GM19193 (cell line): ENCODE results near the gene AUTS2.

Source experiments
- POLR2A ChIP-seq: IDR thresholded peaks from 4 replicates; pipeline ENCODE4 v1.6.1; 2011; ENCODE audit not compliant: insufficient read depth, insufficient read length; ENCODE audit errors: extremely low read depth

Gene AUTS2

DNA sequence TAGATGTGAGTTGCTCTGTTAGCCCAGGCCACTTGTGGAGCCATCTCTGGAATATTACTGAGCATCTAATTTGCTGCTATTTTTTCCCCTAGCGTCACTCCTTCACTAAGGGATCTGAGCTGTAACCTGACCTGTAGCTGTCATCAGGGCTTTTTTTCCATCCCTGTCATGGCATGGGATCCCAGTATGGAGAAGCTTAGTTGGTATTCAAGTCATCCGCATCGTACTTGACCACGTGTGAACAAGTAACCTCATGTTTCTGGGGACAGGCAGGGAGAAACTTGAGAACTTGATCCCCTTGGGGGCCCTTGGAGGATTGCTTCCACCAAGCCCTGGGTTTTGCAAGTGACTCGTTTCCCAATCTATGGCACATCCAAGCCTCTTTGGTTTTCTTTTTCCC, 1059.3 kb downstream of the AUTS2 start:
- no peak for TF ChIP-seq POLR2A

- TF ChIP-seq POLR2A: no peak
These were observed 1059.8 kb downstream of the AUTS2 start for GRCh38 chr7:70657989-70658632.

GRCh38 chr7:70659263-70659662, 1061.0 kb downstream of the AUTS2 start:
- TF ChIP-seq POLR2A: no peak

DNA sequence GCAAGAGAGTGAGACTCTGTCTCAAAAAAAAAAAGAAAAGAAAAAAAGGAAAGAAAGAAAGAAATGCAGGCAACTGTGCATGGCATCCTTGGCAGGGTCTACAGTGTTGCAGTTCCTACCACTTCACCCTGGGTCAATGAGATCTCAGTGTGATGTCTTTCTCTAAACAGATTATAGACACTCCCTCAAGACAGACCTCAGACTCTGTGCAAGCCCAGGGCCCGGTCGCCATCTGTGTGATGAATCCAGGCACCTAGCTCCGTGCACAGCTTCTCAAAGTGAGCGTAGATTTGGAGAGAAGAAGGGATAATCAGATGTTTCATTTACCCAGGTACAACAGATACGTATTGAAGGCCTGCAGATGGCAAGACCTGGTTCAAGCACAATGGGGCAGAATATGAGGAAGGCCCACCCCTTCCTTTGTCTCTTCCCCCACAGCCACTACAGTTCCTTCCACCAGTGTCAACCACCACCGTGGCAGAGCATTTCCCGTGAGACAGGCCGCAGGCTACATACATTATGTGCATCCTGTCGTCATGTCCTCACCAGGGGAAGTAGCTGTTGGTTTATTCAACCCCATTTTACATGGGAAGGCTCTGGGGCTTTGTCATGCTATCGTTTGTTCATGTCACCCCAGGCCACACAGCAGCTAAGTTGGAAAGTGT, 1062.0 kb downstream of the AUTS2 start:
- no peak for TF ChIP-seq POLR2A

- no peak for TF ChIP-seq POLR2A
These were observed 1062.5 kb downstream of the AUTS2 start for GRCh38 chr7:70660819-70661191.

GRCh38 chr7:70663680-70664079, 1065.4 kb downstream of the AUTS2 start:
- no peak for TF ChIP-seq POLR2A

GRCh38 chr7:70665997-70666396, 1067.7 kb downstream of the AUTS2 start:
- no peak for TF ChIP-seq POLR2A

DNA sequence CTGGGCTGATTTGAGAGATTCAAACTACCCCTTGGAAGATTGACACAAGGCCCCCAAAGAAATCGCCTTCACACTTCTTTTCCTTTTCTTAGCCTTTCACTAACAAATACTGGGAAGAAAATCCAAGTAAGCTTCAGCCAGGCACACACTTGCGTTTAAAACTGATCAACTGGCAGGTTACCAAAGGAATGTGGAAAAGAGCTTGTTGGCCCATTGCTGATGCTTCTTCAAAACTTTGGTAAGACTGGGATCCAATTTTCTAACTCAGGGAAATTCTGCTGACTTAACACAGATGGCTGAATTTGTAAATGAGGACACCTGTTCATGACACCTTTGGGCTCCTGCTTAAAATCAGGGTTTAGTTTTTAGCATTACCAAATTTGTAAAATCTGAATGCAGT, 1069.1 kb downstream of the AUTS2 start:
- TF ChIP-seq POLR2A: no peak

DNA sequence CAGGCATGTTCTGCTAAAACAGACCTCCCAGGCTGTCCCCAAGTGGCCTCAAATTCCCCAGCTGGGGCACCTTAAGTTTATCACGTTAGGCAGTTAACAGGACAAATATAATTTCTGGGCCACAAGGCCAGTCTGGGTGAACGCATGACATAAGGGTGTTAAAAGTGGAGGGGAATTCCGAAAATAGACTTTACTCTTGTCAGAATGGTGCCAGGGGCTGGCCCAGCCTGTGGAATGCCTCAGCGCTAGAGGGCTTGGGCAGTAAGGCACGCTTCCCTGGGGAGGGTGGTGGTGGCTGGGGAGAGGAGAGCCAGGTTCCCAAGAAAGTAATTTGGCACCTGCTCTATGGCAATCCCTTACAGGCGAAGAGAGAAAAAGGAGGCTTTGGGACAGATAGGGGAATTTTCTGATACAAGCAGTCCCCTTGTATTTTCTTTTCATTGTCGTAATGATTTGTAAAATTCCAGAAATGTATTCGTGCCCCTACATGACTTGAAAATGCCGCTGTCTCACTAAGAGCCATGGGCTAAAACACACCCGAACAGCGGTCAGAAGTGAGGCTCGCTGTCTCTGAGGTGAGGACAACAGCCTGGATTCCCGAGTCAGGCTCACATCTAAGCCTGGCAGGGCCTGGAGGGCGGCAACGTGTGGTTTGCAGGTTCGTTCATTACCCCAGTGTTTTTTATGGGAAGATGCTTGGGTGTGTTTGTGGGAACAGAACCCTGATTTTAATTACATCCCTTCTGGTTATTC, 1070.5 kb downstream of the AUTS2 start:
- no peak for TF ChIP-seq POLR2A

DNA sequence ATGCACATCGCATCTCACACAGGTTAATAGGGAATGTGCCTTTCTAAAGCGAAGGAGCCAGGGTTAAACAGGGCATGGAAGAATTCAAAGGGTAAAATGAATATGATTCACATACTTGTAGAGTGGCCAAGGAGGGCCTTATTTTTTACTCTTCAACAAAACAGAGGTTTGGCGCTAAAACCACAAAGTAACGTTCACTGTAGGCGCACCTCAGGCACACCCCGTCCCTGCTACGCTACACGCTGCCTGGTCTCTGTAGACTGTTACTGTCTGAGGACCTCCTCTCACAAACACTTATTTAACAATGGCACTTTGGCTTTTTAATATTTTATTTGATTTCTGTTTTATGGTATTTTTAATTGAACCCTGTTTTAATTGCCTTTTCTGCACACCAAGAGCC, 1071.6 kb downstream of the AUTS2 start:
- TF ChIP-seq POLR2A: no peak

DNA sequence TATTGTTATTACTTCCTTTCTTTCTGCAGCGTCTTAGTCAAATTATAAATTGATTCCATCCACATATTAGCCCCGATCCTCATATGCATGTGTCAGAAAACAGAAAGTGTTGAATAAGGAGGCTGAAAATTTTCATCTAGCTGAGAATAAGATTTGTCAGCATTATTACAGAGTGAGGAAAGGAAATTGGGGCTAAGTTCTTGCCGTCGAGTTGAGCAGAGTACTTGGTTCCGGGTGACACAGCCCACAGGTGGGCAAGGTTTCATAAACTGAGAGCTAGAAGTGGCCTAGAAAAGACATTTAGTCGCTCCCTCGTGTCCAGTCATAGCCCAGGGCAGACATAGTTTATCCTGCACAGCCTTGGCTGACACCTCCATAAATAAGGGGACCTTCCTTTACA, 1072.0 kb downstream of the AUTS2 start:
- TF ChIP-seq POLR2A: no peak

DNA sequence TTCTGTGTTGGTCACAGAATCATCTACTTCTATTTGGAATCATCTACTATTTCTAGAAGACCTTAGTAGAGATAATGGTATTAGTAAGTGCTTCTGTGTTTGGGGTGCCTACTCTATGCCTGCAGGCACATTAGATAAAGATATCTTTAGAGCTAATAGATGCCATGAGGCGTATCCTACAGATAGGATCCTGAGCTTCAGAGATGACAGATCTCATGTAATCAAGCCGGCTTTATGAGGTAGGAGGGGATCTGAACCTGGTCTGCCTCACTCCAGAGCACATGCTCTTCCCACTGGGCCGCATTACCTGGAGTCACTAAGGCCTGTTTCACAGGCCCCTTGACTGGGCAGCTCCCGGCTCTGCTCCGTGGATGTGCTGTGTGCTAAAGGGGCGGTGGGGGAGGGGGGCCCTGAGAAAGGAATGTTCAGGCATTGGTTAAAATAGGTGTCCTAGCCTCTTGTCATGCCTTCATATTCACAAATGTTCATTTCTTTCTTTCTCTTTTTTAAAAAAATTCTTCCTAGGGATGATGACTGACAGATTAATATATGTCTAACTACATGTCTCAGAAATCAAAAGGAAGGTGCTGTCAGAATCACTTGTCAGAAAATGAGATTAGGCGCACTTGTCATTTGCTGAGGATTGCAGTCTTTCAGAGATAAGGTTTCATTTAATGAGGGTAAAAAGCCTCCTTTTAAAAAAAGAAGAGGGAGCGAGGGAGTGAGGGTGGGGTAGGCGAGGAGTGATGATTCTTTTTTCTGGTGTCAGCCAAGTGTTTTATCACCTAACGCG, 1075.7 kb downstream of the AUTS2 start:
- TF ChIP-seq POLR2A: no peak

DNA sequence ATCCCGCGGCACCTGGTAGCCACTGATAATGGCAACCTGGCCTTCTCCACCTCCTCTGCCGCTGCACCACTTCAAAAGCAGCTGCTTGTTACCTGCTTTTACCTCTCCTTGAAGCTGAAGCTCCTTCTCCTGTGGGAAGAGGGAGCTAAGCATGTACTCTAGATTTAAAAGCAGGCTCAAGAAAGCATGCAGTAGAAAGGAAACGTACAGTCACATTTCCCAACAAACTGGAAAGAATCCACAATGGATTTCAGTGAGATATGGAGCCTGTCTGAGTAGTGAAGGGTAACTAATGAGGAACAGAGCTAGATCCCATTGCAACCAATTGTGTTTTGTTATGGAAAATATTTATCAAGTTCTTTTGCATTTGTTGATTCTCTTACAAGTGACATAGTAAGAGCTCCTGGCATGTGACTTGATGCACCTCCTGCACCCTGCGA, 1076.3 kb downstream of the AUTS2 start:
- no peak for TF ChIP-seq POLR2A

DNA sequence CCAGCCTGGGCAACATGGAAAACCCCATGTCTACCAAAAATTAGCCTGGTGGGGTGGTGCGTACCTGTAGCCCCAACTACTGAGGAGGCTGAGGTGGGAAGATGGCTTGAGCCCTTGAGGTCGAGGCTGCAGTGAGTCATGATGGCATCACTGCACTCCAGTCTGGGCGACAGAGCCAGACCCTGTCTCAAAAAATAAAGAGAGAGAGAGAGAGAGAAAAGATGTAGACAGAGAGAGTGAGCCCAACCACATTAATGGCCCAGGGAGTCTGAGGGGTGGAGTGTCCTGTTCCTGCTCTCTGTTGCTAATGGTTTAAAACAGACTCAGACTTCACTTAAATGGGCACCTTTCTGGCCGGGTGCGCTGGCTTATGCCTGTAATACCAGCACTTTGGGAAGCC, 1078.0 kb downstream of the AUTS2 start:
- TF ChIP-seq POLR2A: no peak

- TF ChIP-seq POLR2A: no peak
These were observed 1080.5 kb downstream of the AUTS2 start for GRCh38 chr7:70678621-70679251.
